IMR-90 (cell line): ENCODE results near the gene TFB1M. TPM values are rescaled to one million over a fixed set of nuclear protein-coding genes. Genes with fewer than 3 reads are reported as not detected.

Experiments
- ATAC-seq: fragments of 200-7000 bp; cut with Tn5 transposase; 2 replicates; pipeline ENCODE4 v1.9.1; 2020; ENCODE audit warnings: low read depth, mild to moderate bottlenecking, moderate library complexity
- BruUV-seq: library from RNA; stranded (reverse); fragments of 400-500 nt; replicated peaks from 2 replicates; lab custom pipeline; 2021; lab: Mats Ljungman, UMichigan
- CTCF ChIA-PET: fragments of 300-600 bp; formaldehyde crosslinking; extraction: SDS; loops from one replicate; lab custom pipeline; 2021; ENCODE audit warnings: antibody characterized with exemption; lab: Yijun Ruan, JAX
- POLR2A ChIA-PET: fragments of 300-600 bp; sonication (Branson Sonifier 250); formaldehyde crosslinking; loops from one replicate; lab custom pipeline; 2022; ENCODE audit warnings: antibody characterized with exemption; ENCODE audit not compliant: unreplicated experiment; lab: Charles Lee
- DNase-seq: peaks from one replicate; pipeline ENCODE4 v3.0.0; 2013
- H2AFZ ChIP-seq: replicated peaks from 2 replicates; pipeline ENCODE3; 2013; ENCODE audit warnings: low read length, mild to moderate bottlenecking; ENCODE audit not compliant: poor library complexity
- H2AK5ac ChIP-seq: 2 replicates; pipeline ENCODE4 v1.6.1; 2013; ENCODE audit warnings: low read depth, low read length, inconsistent platforms
- H2AK9ac ChIP-seq: replicated peaks from 2 replicates; pipeline ENCODE3; 2013; ENCODE audit warnings: mild to moderate bottlenecking, low read depth, low read length, moderate library complexity; ENCODE audit not compliant: poor library complexity
- H2BK120ac ChIP-seq: 2 replicates; pipeline ENCODE4 v1.6.1; 2013; ENCODE audit warnings: low read depth, low read length, inconsistent platforms
- H2BK15ac ChIP-seq: 3 replicates; pipeline ENCODE4 v1.6.1; 2013; ENCODE audit warnings: low read depth, low read length, inconsistent platforms
- H2BK20ac ChIP-seq: 2 replicates; pipeline ENCODE4 v1.6.1; 2013; ENCODE audit warnings: low read depth, mild to moderate bottlenecking, inconsistent platforms, low read length, moderate library complexity
- H2BK5ac ChIP-seq: 2 replicates; pipeline ENCODE4 v1.6.1; 2013; ENCODE audit warnings: mild to moderate bottlenecking, low read depth, low read length, inconsistent platforms; ENCODE audit not compliant: poor library complexity, severe bottlenecking
- H3K14ac ChIP-seq: replicated peaks from 2 replicates; pipeline ENCODE4 v1.6.1; 2013; ENCODE audit warnings: low read depth, low read length, inconsistent platforms
- H3K18ac ChIP-seq: 2 replicates; pipeline ENCODE4 v1.6.1; 2013; ENCODE audit warnings: low read depth, low read length, control low read depth
- H3K23ac ChIP-seq: 2 replicates; pipeline ENCODE4 v1.6.1; 2013; ENCODE audit warnings: low read depth, low read length, inconsistent platforms
- H3K27ac ChIP-seq: 2 replicates; pipeline ENCODE4 v1.5.1; 2013; ENCODE audit warnings: mild to moderate bottlenecking, control low read depth, low read length; ENCODE audit not compliant: insufficient read depth
- H3K27me3 ChIP-seq: 2 replicates; pipeline ENCODE4 v1.6.1; 2013; ENCODE audit warnings: low read length; ENCODE audit not compliant: control insufficient read depth, insufficient read depth
- H3K36me3 ChIP-seq: 2 replicates; pipeline ENCODE4 v1.6.1; 2013; ENCODE audit warnings: low read length, mixed read lengths; ENCODE audit not compliant: control insufficient read depth, insufficient read depth
- H3K4ac ChIP-seq: 2 replicates; pipeline ENCODE4 v1.6.1; 2013; ENCODE audit warnings: low read depth, low read length, inconsistent platforms
- H3K4me1 ChIP-seq: 2 replicates; pipeline ENCODE4 v1.6.1; 2013; ENCODE audit warnings: low read length, mixed read lengths; ENCODE audit not compliant: control insufficient read depth, insufficient read depth
- H3K4me2 ChIP-seq: 2 replicates; pipeline ENCODE4 v1.6.1; 2013; ENCODE audit warnings: low read depth, mild to moderate bottlenecking, control low read depth, low read length, moderate library complexity
- H3K4me3 ChIP-seq: 2 replicates; pipeline ENCODE4 v1.5.1; 2013; ENCODE audit warnings: low read depth, mild to moderate bottlenecking, control low read depth, low read length, moderate library complexity; ENCODE audit not compliant: insufficient read depth
- H3K56ac ChIP-seq: 2 replicates; pipeline ENCODE4 v1.6.1; 2013; ENCODE audit warnings: low read length, inconsistent platforms; ENCODE audit not compliant: insufficient read depth; ENCODE audit errors: extremely low read depth
- H3K79me1 ChIP-seq, 2 experiments: 2 replicates each; pipeline ENCODE4 v1.6.1; 2013; ENCODE audit warnings: low read length in 2 of 2, inconsistent platforms in 1 of 2, low read depth in 1 of 2
- H3K9ac ChIP-seq: 2 replicates; pipeline ENCODE4 v1.6.1; 2013; ENCODE audit warnings: low read depth, low read length, control low read depth
- H3K9me1 ChIP-seq: 2 replicates; pipeline ENCODE4 v1.6.1; 2013; ENCODE audit warnings: low read length, inconsistent platforms; ENCODE audit not compliant: insufficient read depth
- H3K9me3 ChIP-seq: 2 replicates; pipeline ENCODE4 v1.6.1; 2013; ENCODE audit warnings: low read length; ENCODE audit not compliant: control insufficient read depth, insufficient read depth
- H4K20me1 ChIP-seq: 2 replicates; pipeline ENCODE4 v1.6.1; 2013; ENCODE audit warnings: low read length, inconsistent platforms; ENCODE audit not compliant: insufficient read depth
- H4K5ac ChIP-seq: 2 replicates; pipeline ENCODE4 v1.6.1; 2013; ENCODE audit warnings: mild to moderate bottlenecking, low read depth, low read length, control low read depth
- H4K8ac ChIP-seq, 2 experiments: 2 replicates each; pipeline ENCODE4 v1.6.1; 2013; ENCODE audit warnings: low read depth in 2 of 2, low read length in 2 of 2, control low read depth in 1 of 2, inconsistent platforms in 1 of 2
- H4K91ac ChIP-seq: 2 replicates; pipeline ENCODE4 v1.6.1; 2013; ENCODE audit warnings: low read depth, low read length, inconsistent platforms; ENCODE audit not compliant: insufficient read depth
- MXI1 ChIP-seq: IDR thresholded peaks from 2 replicates; pipeline ENCODE4 v1.6.1; 2012; ENCODE audit warnings: low read depth, mild to moderate bottlenecking, low read length, moderate library complexity, borderline replicate concordance
- RAD21 ChIP-seq: IDR thresholded peaks from 2 replicates; pipeline ENCODE4 v1.6.1; 2012; ENCODE audit warnings: low read length, improper control_type of control experiment
- WGBS, 2 experiments: methylation state at CpG; one replicate each; pipeline versions ENCODE4 v1.1.5 to v1.1.7; 2013; ENCODE audit warnings: missing lambda C conversion rate in 2 of 2; ENCODE audit not compliant: insufficient read length in 1 of 2; ENCODE audit errors: extremely low coverage in 2 of 2; 5-methylcytosine and 5-hydroxymethylcytosine counted together
- dilution Hi-C: fragments of 300-500 bp; cut with HindIII; formaldehyde crosslinking; loops from one replicate; pipeline ENCODE4 v1.14.3; 2018; ENCODE audit warnings: low sequenced_read_pairs; ENCODE audit not compliant: unreplicated experiment
- in situ Hi-C: fragments of 300-500 bp; cut with MboI; formaldehyde crosslinking; loops from 3 replicates; pipeline ENCODE4 v1.14.3; 2019; ENCODE audit warnings: low sequenced_read_pairs, inconsistent platforms, mixed read lengths
- intact Hi-C: fragments of 100-400 bp; cut with micrococcal nuclease; formaldehyde crosslinking; loops from 2 replicates; pipeline ENCODE4 v1.10.0; 2022
- polyA plus RNA-seq, 3 experiments: library from polyadenylated mRNA; depleted of rRNA; stranded (reverse); fragments of >200 nt; gene quantifications; 2 replicates each; pipeline ENCODE4 v1.2.3, GENCODE V29; 2012; ENCODE audit warnings: low replicate concordance in 1 of 3
- total RNA-seq: library from RNA; depleted of rRNA; stranded (reverse); fragments of >200 nt; gene quantifications from 2 replicates; pipeline ENCODE4 v1.2.3, GENCODE V29; 2012

The TFB1M gene
- total and polyA plus RNA-seq, 2 of the 4 experiments (the other 2 are of a cell fraction): 18.1 to 22.4 TPM

- Histone ChIP-seq H3K4me2 (no peak overlapping the region), H4K91ac (no peak overlapping the region), H3K56ac (no peak overlapping the region), H3K27ac (no peak overlapping the region), H4K8ac (no peak overlapping the region), H3K4ac (no peak overlapping the region), H2AK5ac (no peak overlapping the region), H3K23ac (no peak overlapping the region), H2AFZ (no peak overlapping the region), H3K36me3 (no peaks in the 10 kb centered on the region; the same call in 1 of the 2 replicates), H3K9me3 (no peaks in the 10 kb centered on the region), H3K18ac (no peak overlapping the region), H3K4me1 (peaks cover 12% of the 10 kb centered on the region), H3K9ac (no peak overlapping the region), H3K9me1 (peaks cover 4% of the 10 kb centered on the region), H3K14ac (no peak overlapping the region), H2BK5ac (no peak overlapping the region), H4K20me1 (0 out of 2 replicates have a peak, but pooled peaks cover 3% of the 10 kb centered on the region), H2BK20ac (no peak overlapping the region), H2AK9ac (no peak overlapping the region), H4K5ac (no peak overlapping the region), H3K27me3 (no peaks in the 10 kb centered on the region), H2BK15ac (no peak overlapping the region), H3K4me3 (no peak overlapping the region), H2BK120ac (no peak overlapping the region), H3K79me1 (peaks cover 16 to 34% of the 10 kb centered on the region in 2 experiments)
- no TSS peak for BruUV-seq
- intact Hi-C loops (no loop called here), dilution Hi-C loops (no loop called here), in situ Hi-C loops (no loop called here)
- DNase-seq: no peak
- ChIA-PET POLR2A (no interaction called here), CTCF (interaction anchor here (0.7 kb wide), 1 partner anchor 225 kb away, joined by 3 read pairs; no protein-coding TSS in a partner anchor)
- 80% methylated on average over 4 of the region's 7 CpGs; no CpG with 5 or more reads in 1 of the 2 experiments for WGBS, 2 experiments
- TF ChIP-seq RAD21 (no peak), MXI1 (no peak)
- ATAC-seq: no peak
These were observed 43.7 kb downstream of the TFB1M start for GRCh38 chr6:155270561-155271091.
